ENCODE results near the gene ISL2.

ISL2 gene

DNA sequence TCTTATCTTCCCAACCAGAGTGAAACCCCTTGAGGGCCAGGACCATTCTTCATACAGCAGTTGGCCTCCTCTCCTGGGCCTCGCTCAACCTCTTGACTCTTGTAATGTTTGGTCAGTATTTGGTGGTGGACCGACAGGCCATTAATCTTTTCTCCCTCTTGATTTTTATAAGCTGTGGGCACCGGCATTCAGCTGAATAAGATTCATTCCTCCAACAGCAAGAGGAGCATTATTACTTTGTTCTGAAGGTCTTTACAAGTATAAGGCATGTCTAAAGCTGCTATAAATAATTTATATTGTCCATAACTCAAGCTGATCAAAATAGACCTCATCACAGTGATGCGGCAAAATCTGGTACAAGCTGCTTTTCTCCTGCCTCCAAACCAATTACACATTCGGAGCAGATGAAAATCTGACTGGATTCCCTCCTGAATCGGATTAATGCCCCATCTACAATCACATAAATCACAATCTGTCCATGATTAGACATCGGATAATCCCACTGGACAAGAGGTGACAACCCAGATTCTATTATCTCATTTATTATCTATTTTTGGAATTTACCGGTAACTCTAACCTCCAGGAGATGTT, 8.4 kb upstream of the ISL2 start:
- no peak for DNase-seq

- DNase-seq, result peak; percentile 52
These were observed 7.6 kb upstream of the ISL2 start for GRCh38 chr15:76328958-76329357.

DNA sequence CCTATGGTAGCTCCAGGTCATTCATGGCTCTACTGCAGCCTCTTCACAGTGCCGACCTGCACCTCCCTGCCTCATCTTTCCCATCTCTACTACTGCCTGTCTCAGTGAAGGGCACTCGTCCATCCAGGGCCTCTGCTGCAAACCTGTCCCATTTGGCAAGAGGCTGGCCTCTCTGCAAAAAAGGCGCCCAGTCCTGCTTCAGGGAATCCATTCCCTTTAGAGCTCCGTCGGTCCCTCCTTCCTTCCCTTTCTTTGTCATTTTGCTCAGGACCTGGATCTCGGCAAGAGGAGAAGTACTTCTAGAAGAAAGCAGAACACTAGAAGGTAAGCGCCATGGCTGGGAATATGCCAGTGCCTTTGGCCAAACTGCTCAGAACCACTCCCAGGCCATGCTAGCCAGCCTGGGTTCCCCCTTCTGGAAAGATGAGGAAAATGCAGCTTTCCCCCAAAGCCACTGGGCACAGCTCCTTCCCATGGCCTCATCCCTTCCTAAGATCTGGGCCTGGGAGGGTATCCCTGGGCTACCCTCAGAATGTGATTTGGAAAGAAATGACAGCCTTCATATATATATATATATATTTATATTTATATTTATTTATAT, 6.4 kb upstream of the ISL2 start:
- DNase-seq, result peak; percentile 54

- no peak for DNase-seq
These were observed 3.8 kb upstream of the ISL2 start for GRCh38 chr15:76332796-76333195.

DNA sequence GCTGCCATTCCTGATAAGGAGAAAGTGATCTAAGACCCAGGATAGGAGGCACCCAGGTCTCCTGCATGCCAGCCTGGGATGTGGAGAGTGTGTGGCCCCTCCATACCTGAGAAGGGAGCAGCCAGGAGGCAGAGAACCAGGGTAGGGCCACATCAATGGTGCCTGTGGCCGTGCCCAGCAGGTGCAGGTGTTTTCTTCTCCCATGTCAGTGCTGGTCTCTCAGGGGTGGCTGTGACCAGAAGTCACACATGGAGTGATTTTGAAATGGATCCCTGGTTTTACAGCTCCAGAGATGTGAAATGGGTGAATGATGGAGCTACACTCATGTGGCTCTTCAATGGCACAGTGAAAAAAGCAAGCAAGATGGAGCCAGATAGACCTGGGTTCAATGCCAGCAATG, 3.3 kb upstream of the ISL2 start:
- DNase-seq, result no peak

- peak; percentile 48 for DNase-seq
These were observed 2.7 kb upstream of the ISL2 start for GRCh38 chr15:76333720-76334437.

- DNase-seq, result no peak
These were observed 1.9 kb upstream of the ISL2 start for GRCh38 chr15:76334438-76335306.

DNA sequence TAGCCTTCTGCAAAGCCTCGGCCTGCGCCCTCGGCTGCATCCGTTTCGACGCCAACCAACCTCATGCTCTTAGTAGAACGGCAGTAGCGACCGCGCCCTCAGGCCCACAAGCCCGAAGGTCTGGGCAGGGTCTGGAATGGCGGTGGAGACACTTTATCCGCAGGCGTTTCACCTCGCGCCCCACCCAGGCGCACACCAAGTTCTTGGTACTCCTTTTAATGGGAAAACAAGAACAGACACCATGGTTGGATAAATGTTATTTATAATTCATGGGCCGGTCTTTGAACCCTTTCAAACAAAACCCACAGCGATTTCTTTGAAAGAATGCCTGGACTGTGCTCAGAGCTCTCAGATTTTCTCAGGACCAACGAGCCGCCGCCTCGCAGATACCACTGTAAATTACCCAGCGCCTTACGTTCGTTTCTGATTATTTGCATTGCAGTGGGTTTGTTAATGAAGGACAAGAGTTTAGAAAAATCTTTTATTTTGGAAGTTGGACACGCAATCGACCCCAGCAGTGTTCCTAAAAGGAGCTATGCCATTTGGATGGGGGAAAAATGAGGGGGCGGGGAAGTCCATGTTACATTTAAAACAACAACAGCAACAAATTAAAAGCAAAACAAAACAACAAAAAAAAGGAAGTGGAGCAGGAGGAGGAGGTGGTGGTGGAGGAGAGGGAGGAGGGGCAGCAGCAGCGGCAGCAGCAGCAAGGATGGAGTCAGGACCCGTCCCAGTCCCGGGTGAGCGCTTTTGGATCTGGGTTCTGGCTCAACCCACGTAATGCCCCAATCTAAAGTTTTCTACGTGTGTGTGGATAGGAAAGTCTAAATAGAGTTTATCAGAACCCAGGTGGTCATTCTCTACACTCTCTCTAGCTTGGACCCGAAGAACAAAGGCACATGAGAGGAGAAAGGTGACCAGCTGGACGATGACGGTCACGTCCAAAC, 993 bp upstream of the ISL2 start:
- peak; percentile 30 for DNase-seq

DNA sequence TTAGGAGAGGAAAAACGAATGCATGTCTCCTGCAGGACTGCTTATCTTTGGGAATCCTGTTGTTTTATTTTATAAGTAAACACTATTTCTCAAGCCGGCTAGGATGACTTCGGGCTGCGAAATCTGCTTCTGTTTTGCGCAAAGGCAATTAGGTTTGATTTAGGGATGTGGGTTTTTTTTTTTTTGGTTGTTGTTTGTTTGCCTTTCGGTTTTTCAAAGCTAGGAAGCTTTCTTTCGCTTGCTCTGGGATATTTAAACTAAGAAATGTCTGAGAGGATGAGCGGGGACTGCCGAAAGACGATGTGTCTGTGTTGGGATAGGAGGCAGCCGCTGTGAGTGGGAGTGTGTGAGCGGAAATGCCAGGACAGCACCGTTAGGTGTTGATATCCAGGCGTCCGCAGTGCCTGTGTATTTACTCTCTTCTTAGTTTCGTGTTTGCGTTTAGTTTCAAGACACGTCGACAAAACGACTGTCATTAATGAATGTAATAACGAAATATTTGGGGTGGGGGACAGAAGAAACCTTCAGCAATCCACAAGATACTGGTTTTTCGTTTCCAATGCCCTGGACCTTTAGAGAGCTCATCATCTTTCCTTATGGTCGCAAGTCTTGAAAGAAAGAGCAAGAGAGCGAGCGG, 604 bp downstream of the ISL2 start:
- DNase-seq, result peak; percentile 69

GRCh38 chr15:76337696-76338485, 1.3 kb downstream of the ISL2 start:
- no peak for DNase-seq

DNA sequence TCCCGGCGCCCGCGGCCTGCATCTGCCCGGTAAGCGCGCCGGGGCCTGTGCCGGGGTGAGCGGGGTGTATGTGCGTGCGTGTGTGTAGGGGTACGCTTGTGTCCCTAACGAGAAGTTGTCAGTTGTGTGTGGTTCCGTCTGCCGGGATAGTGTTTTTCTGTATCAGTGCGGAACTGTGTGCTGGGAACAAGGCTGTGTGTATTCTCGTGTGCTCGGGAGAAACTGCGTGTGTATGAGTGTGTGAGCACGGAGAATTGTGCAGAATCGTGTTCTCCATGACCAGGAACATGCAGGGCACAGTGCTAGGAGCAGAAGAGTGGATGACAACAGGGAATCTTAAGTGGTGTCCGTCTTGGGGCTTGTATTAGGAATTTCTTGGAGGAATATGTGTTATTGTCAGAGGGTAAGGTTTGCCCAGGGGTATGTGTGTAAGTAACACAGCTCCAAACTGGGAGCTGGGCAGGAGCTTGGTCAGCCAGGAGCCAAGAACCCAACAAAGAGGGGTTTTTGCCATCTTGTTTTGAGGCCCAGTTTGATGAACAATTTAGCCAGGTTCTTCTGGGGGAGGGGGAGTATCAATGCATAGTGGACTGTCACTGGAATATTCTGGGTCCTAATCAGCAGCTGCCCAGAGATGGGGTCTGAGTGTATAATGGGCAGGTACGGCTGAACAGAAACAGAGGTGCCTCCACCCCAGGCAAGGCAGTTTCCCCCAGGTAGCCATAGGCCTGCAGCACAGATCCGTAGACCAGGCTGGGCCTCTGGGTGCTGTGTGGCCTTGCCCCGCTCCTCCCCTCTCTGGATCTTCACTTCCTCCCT, 2.1 kb downstream of the ISL2 start:
- no peak for DNase-seq

GRCh38 chr15:76339305-76340197, 3.0 kb downstream of the ISL2 start:
- DNase-seq, result no peak

- DNase-seq, result no peak
These were observed 3.7 kb downstream of the ISL2 start for GRCh38 chr15:76340198-76340802.

DNA sequence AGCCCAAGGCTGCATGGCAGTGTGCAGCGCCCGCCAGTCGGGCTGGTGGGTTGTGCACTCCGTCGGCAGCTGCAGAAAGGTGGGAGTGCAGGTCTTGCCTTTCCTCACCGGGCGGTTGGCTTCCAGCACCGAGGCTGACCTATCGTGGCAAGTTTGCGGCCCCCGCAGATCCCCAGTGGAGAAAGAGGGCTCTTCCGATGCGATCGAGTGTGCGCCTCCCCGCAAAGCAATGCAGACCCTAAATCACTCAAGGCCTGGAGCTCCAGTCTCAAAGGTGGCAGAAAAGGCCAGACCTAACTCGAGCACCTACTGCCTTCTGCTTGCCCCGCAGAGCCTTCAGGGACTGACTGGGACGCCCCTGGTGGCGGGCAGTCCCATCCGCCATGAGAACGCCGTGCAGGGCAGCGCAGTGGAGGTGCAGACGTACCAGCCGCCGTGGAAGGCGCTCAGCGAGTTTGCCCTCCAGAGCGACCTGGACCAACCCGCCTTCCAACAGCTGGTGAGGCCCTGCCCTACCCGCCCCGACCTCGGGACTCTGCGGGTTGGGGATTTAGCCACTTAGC, 4.3 kb downstream of the ISL2 start:
- no peak for DNase-seq

DNA sequence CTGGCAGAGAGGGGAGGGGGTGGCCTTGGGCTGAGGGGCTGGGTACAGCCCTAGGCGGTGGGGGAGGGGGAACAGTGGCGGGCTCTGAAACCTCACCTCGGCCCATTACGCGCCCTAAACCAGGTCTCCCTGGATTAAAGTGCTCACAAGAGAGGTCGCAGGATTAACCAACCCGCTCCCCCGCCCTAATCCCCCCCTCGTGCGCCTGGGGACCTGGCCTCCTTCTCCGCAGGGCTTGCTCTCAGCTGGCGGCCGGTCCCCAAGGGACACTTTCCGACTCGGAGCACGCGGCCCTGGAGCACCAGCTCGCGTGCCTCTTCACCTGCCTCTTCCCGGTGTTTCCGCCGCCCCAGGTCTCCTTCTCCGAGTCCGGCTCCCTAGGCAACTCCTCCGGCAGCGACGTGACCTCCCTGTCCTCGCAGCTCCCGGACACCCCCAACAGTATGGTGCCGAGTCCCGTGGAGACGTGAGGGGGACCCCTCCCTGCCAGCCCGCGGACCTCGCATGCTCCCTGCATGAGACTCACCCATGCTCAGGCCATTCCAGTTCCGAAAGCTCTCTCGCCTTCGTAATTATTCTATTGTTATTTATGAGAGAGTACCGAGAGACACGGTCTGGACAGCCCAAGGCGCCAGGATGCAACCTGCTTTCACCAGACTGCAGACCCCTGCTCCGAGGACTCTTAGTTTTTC, 4.9 kb downstream of the ISL2 start:
- DNase-seq, result no peak

- no peak for DNase-seq
These were observed 5.4 kb downstream of the ISL2 start for GRCh38 chr15:76342058-76342381.

DNA sequence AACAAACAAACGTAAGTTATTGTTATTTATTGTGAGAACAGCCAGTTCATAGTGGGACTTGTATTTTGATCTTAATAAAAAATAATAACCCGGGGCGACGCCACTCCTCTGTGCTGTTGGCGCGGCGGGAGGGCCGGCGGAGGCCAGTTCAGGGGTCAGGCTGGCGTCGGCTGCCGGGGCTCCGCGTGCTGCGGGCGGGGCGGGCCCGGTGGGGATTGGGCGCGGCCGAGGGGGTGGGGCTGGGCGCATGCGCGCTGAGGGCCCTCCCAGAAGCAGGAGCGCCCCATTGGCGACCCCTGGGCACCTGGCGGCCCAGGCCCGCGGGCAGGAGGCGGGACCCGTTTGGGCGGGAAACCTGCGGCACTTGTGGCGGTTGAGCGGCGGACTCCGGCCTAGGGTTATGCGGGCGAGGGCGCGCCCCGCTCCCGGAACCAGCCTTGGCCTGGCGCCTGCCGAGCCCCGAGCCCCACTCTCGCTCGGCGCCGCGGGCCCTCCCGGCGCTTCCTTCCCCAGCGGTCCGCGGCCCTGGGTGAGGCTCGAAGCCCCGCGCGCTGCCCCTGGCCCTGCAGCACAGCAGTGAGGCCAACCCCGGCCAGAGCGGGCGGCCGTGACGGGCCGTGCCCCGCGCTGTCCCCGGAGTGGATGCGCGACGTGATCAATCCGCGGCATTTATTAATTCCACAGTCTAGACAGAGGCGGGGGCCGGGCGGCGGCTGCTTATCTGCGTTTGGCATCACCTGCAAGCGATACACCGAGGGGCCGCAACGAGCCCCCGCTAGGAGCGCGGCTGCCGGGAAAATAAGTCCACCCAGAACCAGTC, 6.0 kb downstream of the ISL2 start:
- DNase-seq, result no peak

All from HCEC 1CT (cell line).